HG02642 (cell line): Measurements from ENCODE around the gene SLF2.
A peak's percentile ranks its signal among the peaks of the same experiment; 100 is the strongest.

ENCODE experiments used
- ATAC-seq: cut with Tn5 transposase; IDR thresholded peaks from one replicate; pipeline ENCODE4 v1.9.1; 2021; ENCODE audit warnings: mild to moderate bottlenecking; ENCODE audit not compliant: unreplicated experiment, poor library complexity

The SLF2 gene, protein sequence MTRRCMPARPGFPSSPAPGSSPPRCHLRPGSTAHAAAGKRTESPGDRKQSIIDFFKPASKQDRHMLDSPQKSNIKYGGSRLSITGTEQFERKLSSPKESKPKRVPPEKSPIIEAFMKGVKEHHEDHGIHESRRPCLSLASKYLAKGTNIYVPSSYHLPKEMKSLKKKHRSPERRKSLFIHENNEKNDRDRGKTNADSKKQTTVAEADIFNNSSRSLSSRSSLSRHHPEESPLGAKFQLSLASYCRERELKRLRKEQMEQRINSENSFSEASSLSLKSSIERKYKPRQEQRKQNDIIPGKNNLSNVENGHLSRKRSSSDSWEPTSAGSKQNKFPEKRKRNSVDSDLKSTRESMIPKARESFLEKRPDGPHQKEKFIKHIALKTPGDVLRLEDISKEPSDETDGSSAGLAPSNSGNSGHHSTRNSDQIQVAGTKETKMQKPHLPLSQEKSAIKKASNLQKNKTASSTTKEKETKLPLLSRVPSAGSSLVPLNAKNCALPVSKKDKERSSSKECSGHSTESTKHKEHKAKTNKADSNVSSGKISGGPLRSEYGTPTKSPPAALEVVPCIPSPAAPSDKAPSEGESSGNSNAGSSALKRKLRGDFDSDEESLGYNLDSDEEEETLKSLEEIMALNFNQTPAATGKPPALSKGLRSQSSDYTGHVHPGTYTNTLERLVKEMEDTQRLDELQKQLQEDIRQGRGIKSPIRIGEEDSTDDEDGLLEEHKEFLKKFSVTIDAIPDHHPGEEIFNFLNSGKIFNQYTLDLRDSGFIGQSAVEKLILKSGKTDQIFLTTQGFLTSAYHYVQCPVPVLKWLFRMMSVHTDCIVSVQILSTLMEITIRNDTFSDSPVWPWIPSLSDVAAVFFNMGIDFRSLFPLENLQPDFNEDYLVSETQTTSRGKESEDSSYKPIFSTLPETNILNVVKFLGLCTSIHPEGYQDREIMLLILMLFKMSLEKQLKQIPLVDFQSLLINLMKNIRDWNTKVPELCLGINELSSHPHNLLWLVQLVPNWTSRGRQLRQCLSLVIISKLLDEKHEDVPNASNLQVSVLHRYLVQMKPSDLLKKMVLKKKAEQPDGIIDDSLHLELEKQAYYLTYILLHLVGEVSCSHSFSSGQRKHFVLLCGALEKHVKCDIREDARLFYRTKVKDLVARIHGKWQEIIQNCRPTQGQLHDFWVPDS

DNA sequence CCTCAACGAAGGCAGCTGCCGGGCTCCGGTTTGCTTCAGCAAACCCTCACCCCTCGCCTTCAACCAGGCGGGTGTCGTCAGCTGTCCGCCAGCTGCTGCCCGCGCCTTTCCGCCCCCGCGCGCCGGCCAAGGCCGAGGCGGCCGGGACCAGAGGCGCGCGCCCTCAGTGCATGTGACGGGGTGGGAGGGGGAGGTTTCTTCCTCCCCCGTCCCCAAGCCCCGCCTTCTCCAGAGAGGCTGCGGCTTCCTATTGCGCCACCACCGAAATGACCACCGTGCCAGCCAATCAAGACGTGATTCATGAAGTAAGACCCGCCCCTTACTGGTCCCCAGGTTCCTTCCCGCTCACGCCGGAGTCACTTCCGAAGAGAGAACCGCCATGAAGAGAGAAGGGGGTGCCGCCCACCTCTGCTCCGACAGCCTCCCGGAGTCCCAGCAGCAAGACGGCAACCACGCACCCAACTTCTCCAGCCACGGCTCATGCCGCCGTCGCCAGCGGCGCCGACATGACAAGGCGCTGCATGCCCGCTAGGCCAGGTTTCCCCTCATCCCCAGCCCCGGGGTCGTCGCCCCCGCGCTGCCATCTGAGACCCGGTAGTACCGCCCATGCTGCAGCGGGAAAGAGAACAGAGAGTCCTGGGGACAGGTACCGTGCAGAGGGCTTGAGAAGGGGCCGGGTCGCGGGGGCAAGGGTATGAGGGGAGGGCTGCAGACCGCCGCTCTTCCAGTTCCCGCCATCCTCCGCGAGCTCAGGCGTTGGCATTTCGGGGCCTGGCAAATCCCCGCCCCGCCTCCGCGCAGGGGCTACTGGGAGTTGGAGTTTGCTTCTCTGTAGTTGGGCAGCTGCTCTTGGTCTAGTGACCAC, at the start of gene SLF2:
TSS of gene SLF2 (plus strand) at position 359 of the 865 bp plus-strand sequence. CDS start at position 507, 148 bp downstream.
- peak; percentile 96 for ATAC-seq

DNA sequence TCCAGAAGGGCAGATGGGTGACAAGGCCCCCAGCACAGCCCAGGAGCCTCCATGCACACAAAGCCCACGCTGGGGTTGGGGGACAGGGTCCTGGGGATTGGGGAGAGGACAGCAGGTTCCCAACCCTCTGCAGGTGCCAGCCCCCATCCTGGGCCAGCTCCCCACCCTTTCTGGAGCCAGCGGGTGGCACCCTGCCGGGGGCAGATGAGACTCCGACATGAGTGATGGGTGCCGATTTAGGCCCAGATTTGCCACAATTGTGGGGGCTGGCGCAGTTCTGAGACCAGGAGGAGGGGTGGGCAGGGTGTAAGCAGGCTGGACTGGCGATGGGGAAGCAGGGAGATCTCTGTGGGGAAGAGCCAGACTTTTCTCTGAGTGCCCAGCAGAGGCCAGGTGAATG, 49.3 kb upstream of the SLF2 start:
- no peak for ATAC-seq

DNA sequence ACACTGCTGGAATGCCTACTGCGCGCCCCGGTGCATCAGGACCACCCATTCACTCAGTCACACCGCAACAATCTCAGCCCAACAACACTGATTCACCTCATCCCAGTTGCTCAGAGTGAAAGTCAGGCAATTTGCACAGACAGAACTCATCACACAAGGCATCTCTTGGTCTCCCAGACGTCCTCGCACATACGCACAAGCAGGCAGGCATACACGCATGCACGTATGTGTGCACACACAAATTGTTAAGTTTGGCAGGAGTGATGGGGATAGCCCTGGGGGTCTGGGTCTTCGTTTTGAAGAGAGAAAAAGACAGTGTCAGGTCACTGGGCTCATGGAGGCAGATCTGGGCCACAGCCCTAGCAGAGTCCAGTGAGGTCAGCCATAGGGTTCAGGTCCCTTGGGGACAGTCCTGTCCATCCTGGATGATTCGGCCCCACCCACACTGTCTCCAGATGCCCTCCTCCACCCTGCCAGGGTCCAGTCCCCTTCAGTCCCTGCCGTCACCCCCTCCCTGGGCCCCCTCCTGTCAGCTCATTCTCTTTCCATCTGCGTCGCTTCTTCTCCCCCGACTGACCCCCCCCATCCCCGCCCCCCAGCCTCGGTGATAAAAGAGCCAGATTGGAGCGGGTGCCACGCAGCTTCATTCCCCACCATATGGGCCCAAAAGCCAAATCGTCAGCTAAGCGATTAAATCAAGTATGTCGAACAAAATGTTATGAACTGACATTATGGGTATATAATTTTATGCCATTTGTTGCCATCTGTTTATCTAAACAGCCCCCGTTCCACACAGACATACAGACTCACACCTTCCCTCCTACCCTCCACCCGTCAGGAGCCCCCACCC, 48.5 kb upstream of the SLF2 start:
- no peak for ATAC-seq

DNA sequence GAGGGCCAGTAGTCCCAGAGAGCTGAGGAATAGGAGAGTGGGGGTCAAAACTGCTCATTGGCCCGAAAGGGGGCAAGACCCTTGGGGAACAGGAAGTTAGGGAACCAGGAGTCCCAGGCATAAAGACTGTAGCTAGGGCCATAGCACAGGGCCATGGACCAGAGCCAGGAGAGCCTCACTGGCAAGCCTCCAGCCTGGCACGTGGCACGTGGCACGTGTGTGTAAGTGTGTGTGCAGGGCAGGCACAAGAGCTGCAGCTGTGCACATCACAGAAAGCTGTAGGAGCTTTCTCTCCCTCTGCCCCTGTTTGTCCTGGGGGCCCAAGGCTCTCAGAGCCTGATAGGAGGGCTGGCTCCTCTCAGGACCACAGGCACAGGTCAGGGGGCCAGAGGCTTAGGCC, 47.8 kb upstream of the SLF2 start:
- ATAC-seq = no peak

DNA sequence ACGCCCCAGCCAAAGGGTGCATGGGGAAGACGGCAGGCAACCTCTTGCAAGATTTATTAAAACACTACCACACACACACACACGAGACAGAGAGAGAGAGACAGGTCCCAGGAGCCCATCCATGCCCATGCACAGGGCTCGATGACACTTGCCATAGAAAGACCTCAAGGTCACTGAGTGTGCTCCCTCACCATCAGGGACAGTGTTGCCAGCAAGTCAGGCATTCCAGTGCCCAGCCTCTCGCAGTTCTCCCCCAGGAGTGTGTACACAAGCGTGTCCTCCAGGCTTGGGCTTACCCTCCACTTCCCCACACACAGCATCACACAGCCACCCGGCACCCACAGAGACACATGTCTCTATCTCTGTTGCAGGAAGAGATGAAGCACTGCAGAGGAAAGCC, 46.8 kb upstream of the SLF2 start:
- ATAC-seq = no peak

DNA sequence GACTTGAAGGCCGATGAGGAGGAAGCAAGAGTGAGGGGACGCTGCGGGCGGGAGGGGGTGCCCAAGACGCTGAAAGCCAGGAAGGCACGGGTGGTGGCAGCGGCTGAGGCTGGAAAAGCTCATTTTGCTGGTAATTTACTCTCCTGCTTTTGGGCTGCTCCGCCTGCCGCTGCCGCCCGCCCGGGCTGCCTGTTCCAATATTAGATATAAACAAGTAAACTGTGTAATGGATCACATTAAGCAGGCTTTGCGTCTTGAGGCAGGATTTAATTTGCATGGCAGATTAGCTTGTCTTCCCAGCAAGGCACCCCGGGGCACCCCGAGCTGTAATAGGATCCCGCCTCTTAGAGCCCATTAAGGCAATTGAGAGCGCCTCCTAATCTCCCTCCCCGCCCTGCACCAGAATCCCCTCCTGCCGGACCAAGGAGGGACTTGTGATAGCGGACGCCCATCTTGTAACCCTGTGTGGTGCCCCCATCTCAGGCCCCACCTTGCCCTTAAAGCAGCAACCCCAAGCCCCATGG, 46.1 kb upstream of the SLF2 start:
- ATAC-seq = no peak

DNA sequence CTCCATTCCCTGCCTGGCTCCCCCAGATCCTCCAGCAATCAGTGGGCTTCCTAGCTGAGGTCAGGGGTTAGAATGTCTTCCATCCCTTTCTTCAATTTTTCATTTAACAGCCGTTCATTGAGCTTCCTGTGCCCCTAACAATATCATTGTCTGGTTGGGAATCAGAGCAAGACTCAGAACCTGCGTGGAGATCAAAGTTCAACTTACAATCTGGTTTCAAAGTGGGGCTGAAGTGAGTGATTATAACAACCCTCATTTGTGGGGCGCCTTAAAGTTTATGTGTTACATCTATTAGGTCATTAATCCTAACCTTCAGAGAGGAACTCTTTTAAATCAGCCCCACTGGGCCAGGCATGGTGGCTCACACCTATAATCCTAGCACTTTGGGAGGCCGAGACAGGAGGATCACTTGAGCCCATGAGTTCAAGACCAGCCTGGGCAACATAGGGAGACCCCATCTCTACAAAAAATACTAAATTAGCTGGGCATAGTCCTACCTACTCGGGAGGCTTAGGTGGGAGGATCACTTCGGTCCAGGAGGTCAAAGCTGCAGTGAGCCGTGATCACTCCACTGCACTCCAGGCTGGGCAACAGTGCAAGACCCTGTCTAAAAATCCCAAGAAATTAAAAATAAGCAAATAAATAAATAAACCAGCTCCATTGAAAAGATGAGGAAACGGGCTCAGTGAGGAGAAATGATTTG, 45.4 kb upstream of the SLF2 start:
- no peak for ATAC-seq

DNA sequence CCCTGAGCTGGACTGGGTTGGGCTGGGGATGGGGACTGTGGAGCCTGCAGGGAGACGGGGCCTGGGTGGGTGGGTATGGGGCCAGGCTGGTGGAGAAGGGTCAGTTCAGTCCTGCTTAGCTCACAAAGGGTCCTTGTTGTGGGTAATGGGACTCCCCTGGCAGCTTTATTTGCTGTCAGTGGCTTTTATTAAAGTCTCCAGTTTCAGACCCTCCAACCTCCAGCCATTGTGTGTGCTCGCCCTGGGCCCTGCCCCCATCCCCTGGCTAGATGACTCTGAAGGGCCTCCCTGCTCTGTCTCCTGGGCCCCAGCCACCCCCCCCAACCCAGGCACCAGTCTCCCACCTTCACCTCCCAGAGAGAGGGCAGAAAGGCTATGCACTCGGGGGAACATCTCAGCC, 44.4 kb upstream of the SLF2 start:
- no peak for ATAC-seq

DNA sequence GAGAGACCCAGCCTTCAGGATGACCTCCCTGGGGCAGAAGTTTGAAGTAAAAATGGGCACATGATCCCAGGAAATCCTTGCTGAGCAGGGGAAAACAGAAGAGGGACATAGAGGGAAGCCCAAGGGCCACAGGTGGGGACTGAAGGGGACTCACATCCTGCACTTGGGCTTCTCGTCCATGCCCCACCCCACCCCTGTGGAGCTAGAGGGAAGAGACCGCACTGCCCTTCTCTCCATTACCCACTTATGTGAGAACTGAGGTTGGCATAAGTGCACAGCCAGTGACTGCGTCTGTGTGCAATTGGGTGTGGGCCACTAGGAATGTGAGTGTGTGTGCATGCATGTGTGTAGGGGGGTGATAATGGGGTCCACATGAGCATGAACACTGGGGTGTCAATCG, 43.4 kb upstream of the SLF2 start:
- ATAC-seq = no peak

DNA sequence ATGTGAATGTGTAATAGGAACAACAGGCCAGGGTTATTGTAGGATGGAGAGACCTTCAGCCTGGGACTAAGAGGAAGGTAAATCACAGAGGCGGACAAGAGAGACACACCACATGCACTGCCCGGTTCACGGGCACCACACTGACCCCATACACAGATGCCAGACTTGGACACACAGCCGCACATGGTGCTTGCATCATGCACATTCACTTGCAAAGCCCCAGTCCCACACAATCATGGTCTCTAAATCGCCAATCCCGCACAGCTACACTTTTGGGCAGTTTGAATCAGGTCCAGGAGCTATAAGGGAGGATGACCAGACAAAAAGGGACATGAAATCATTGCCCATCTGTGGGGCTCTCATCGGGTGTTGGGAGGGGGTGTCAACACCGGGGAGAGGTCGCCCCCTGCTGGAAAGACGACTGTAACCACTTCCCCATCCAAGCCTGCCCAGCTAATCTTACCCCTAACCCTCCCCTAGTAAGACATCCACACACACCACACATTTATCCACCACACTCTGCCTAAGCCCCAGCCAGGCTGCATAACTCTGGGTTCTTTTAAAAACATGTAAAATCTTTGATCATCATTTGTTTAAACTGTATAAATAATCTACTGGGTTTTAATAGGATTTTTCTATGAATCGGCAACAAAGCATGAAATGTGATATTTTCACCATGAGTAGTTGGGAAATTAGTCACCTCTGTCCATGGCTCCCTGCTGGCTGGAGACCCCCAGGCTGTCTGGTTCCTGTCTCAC, 40.5 kb upstream of the SLF2 start:
- no peak for ATAC-seq

DNA sequence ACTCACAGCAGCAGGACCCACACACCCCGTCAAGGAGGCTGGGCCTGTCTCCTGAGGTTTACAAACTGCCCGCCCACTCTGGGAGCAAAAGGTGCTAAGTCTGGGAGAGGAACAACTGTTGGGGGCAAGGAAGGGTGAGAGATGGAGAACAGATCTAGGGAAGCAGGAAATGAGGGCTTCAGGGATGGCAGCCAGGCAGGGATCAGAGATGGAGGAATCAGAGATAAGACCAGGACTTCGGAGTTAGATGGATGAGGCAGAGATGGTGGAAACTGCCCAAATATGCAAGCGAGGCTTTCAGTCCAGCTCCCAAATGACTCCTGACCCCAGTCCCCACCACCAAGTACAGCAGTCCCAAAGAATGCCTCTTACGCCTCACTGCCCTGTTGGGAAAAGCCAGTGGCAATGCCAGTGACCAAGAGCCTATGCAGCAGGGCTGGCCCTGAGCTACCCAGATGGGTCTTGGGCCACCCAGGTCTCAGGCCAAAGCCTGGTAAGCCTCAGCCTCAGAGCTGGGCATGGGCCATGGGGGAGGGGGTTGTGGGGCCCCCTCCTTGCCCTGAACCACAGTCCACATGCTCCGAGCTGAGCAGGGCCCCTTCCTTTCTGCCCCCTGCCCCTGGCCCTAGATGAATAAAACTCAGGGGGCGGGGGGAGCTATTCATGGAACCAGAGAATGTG, 39.5 kb upstream of the SLF2 start:
- no peak for ATAC-seq

DNA sequence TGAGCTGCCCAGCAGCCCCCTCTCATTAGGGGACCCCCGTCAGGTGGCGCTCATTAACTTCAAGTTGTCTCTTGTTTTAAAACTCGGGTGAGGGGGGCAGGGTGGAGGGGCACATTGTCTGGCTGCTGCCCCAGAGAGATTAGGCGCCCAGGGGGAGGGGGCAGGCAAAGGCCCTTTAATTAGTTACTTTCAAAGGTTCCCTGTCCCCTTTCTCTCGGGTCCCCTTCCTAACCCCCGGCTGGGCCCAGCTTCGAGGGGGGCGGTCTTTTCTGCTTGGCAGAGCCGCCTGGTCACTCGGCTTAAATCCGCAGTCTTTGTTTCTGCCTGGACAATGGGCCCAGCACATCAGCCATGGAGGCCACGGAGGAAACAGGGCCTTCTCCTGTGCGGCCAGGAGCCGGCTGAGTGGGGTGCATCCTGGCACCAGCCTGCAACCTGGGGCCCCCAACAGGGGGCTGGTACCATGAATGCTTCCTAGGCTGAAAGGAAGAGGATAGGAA, 38.9 kb upstream of the SLF2 start:
- ATAC-seq = no peak

DNA sequence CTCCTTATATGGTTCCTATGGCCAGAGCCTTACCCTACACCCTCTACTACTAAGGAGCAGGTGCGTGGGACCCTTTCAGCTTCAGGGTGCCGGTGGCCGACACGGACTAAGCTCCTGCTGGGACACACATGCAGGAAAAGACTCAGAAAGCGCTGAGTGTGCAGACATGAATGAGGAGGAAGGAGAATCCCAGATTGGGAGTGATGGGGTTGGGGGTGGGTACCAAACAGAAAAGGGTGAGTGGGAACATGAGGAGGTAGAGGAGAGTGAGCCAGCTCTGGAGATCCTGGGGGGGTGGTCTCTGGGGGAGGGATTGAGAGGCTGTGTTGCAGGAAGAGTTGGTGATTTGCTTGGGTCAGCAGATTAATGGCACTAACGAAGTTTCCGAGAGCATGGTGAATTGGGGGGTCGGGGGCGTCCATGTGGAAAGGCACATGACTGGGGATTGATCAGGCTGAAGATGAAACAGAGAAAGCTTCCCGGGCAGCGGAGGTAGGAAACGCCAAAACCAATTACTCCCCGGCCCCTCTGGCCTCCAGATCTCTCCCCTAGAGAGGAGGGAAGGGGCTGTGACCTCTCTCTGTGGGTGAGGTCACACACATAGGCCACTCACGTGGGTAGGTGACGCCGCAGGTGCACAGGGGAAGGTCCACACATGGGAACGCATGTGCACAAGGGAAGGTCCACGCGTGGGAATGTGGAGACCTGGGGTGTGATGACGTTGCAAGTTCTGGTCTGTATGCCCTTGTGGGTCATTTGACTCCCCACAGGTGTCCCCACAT, 37.9 kb upstream of the SLF2 start:
- ATAC-seq = no peak

DNA sequence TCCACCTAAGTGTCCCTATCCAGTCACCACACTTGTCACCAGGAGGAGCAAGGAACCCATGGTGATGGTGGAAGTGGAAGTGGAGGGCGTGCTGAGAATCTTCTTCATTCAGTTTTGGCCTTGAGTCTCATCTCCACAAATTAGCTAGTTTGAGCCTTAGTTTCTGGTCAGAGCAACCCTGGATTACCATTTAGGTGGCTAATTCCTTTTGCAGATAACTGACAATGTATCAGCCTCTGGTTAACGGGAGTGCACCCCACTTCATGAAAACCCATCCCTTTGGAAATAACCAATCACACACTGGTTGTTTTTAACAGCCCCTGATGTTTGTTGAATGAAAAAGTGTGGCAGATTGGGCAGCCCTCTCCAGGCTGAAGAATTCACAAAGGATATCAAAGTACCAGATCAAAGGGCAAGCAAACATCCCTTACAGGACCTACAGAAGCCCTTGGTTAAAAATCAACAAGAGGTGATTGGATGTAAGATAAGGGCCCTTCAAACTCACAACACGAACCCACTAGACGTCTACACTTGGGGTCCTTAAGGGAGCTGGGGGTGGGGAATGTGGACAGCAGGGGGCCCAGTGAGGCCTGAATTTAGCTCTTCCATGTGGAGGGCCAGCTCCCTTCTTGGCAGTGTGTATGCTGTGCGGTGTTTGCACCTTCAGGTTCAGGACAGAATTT, 37.1 kb upstream of the SLF2 start:
- no peak for ATAC-seq
